ENCODE measurements around the gene AP3S1. TPM values are rescaled to one million over a fixed set of nuclear protein-coding genes. Genes with fewer than 3 reads are reported as not detected.

AP3S1 gene
- 63.5 to 74.3 TPM (median 68.7 TPM) in 5 replicates for total RNA-seq (2022; extraction: Qiagen RNA extraction; ENCODE audit: low read depth)

GRCh38 chr5:115841382-115842088, at the start of gene AP3S1, which contains the start of gene ATG12:
AP3S1 (plus strand) TSS chr5:115841935; CDS start chr5:115842038, 103 bp downstream.
ATG12 (minus strand) TSS chr5:115841565; CDS start chr5:115841552, 13 bp downstream.

GRCh38 chr5:115816226-115817081, 25.3 kb upstream of the AP3S1 start, which contains the start of gene CDO1:
CDO1 (minus strand) TSS chr5:115816659; CDS start chr5:115816397, 262 bp downstream.

DNA sequence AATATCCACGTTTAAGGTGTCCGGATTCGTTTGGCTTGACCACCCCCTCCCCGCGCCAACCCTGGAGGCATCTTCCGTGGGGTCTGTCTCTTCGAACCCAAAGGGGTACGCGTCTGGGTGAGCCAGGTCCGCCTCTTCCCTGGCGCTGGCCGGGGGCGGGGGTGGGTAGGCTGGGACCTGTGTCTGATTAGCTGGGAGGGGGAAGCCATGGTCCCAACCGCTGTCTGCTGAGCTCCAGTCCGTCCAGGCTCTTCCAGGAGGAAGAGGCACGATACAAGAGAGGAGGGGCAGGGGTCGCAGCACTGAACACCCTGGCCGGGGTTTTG, 120.5 kb downstream of the AP3S1 start, which contains the start of gene LVRN:
Gene LVRN, plus strand, starts transcription at position 237 of the 326 bp plus-strand sequence. CDS start 143 bp downstream, outside the sequence.

Other genes with a start within 250 kb of the AP3S1 start
- gene TICAM2, start 239.5 kb upstream of the AP3S1 start, total RNA-seq (2022; extraction: Qiagen RNA extraction; ENCODE audit: low read depth), result 0.46 to 1.1 TPM (median 1.0 TPM) in 5 replicates
- 48.5 to 73.3 TPM (median 56.2 TPM) in 5 replicates for gene TMED7, start 215.9 kb upstream of the AP3S1 start, total RNA-seq (2022; extraction: Qiagen RNA extraction; ENCODE audit: low read depth)
- 0.05 to 0.09 TPM in 2 of 5 replicates, not detected in the others for gene CDO1, start 25.3 kb upstream of the AP3S1 start, total RNA-seq (2022; extraction: Qiagen RNA extraction; ENCODE audit: low read depth)
- gene ATG12, start 370 bp upstream of the AP3S1 start, total RNA-seq (2022; extraction: Qiagen RNA extraction; ENCODE audit: low read depth), result 48.3 to 57.6 TPM (median 51.0 TPM) in 5 replicates
- 0.05 to 0.17 TPM (median 0.17 TPM) in 3 of 5 replicates, not detected in the others for gene LVRN, start 120.5 kb downstream of the AP3S1 start, total RNA-seq (2022; extraction: Qiagen RNA extraction; ENCODE audit: low read depth)
- 0.07 to 0.69 TPM (median 0.39 TPM) in 5 replicates for gene ARL14EPL, start 190.5 kb downstream of the AP3S1 start, total RNA-seq (2022; extraction: Qiagen RNA extraction; ENCODE audit: low read depth)
- 35.9 to 40.6 TPM (median 37.6 TPM) in 5 replicates for gene COMMD10, start 243.1 kb downstream of the AP3S1 start, total RNA-seq (2022; extraction: Qiagen RNA extraction; ENCODE audit: low read depth)

All from A549 treated with CpdA at 1 μM for 4 hours (cell line).